HepG2 (cell line): ENCODE data around the gene SMIM1. TPM values are rescaled to one million over a fixed set of nuclear protein-coding genes. Genes with fewer than 3 reads are reported as not detected.

Experiments used
- ATF1 ChIP-seq: IDR thresholded peaks from 2 replicates; pipeline ENCODE4 v1.6.1; 2016; ENCODE audit warnings: mild to moderate bottlenecking, control low read depth
- DR1 ChIP-seq: sonication (generic); formaldehyde crosslinking; IDR thresholded peaks from 2 replicates; pipeline ENCODE4 v1.8.0; 2021; ENCODE audit warnings: mild to moderate bottlenecking, missing genetic modification reagents, inconsistent platforms
- ELF4 ChIP-seq: sonication (generic); formaldehyde crosslinking; IDR thresholded peaks from 2 replicates; pipeline ENCODE4 v1.5.0; 2020; ENCODE audit warnings: missing genetic modification reagents, mild to moderate bottlenecking, moderate library complexity, borderline replicate concordance
- GABPA ChIP-seq, 2 experiments: IDR thresholded peaks; 2 replicates each; pipeline ENCODE4 v1.6.1; 2011 to 2016; ENCODE audit warnings: low read depth in 2 of 2, low read length in 1 of 2, missing biosample characterization in 1 of 2, missing genetic modification characterization in 1 of 2
- MED1 ChIP-seq: sonication (generic); formaldehyde crosslinking; IDR thresholded peaks from 2 replicates; pipeline ENCODE4 v1.4.0; 2020; ENCODE audit warnings: missing genetic modification reagents
- MEIS1 ChIP-seq: sonication (generic); formaldehyde crosslinking; IDR thresholded peaks from 2 replicates; pipeline ENCODE4 v1.9.0; 2021; ENCODE audit warnings: mild to moderate bottlenecking, missing genetic modification reagents, moderate library complexity, borderline replicate concordance
- MYNN ChIP-seq: sonication (generic); formaldehyde crosslinking; IDR thresholded peaks from 2 replicates; pipeline ENCODE4 v1.4.0; 2020; ENCODE audit warnings: mild to moderate bottlenecking, low read depth, missing genetic modification reagents
- NRL ChIP-seq: sonication (generic); formaldehyde crosslinking; IDR thresholded peaks from 2 replicates; pipeline ENCODE4 v1.5.0; 2020; ENCODE audit warnings: missing genetic modification reagents, mild to moderate bottlenecking, moderate library complexity, borderline replicate concordance
- RELA ChIP-seq: sonication (generic); formaldehyde crosslinking; IDR thresholded peaks from 2 replicates; pipeline ENCODE4 v1.4.0; 2020; ENCODE audit warnings: missing genetic modification reagents
- SKI ChIP-seq: fragments of 450-650 bp; IDR thresholded peaks from one replicate; pipeline ENCODE4 v1.6.1; 2018; ENCODE audit warnings: mild to moderate bottlenecking; ENCODE audit not compliant: partially characterized antibody
- TBP ChIP-seq: sonication (generic); formaldehyde crosslinking; IDR thresholded peaks from 2 replicates; pipeline ENCODE4 v1.5.0; 2020; ENCODE audit warnings: missing genetic modification reagents
- ZNF350 ChIP-seq: sonication (generic); formaldehyde crosslinking; IDR thresholded peaks from 2 replicates; pipeline ENCODE4 v1.4.0; 2020; ENCODE audit warnings: mild to moderate bottlenecking, low read depth, missing genetic modification reagents, borderline replicate concordance
- ZNF674 ChIP-seq: sonication (generic); formaldehyde crosslinking; IDR thresholded peaks from 2 replicates; pipeline ENCODE4 v1.5.0; 2020; ENCODE audit warnings: low read depth, mild to moderate bottlenecking, missing genetic modification reagents
- polyA plus RNA-seq, 8 experiments: library from polyadenylated mRNA; depleted of rRNA in 3 of 8; stranded (reverse) in 7 of 8; unstranded in 1 of 8; fragments of >200 nt; fragmentation: Illumina TruSeq in 4 of 8; extraction: Trizol in 4 of 8; gene quantifications; 2 replicates each; pipeline versions ENCODE4 v1.2.1 to v1.2.3, GENCODE V29; 2011 to 2016; ENCODE audit warnings: low read depth in 4 of 8, missing spikeins in 1 of 8, mixed read lengths in 1 of 8; ENCODE audit not compliant: insufficient read depth in 1 of 8
- total RNA-seq, 5 experiments: library from RNA; depleted of rRNA; stranded (reverse); fragments of >200 nt; fragmentation: Illumina TruSeq; extraction: Trizol; gene quantifications; 2 replicates each; pipeline ENCODE4 v1.2.3, GENCODE V29; 2016; ENCODE audit warnings: low read depth in 1 of 5
- TF ChIP-seq, protein P1 (sequence below): sonication (generic); formaldehyde crosslinking; conservative IDR thresholded peaks from 2 replicates; pipeline ENCODE4 v1.8.1; 2023; ENCODE audit warnings: missing genetic modification reagents
- TF ChIP-seq, protein P2 (sequence below): sonication (generic); formaldehyde crosslinking; conservative IDR thresholded peaks from 2 replicates; pipeline ENCODE4 v1.4.0; 2020; ENCODE audit warnings: missing genetic modification reagents
- TF ChIP-seq, protein P3 (sequence below): IDR thresholded peaks from 2 replicates; pipeline ENCODE4 v1.6.1; 2016
- TF ChIP-seq, protein P4 (sequence below): sonication (generic); formaldehyde crosslinking; IDR thresholded peaks from 2 replicates; pipeline ENCODE4 v1.4.0; 2020; ENCODE audit warnings: missing genetic modification reagents
- TF ChIP-seq, protein P5 (sequence below): sonication (generic); formaldehyde crosslinking; IDR thresholded peaks from 2 replicates; pipeline ENCODE4 v1.8.0; 2022; ENCODE audit warnings: missing genetic modification reagents, mild to moderate bottlenecking, inconsistent platforms, borderline replicate concordance

Gene SMIM1
- total and polyA plus RNA-seq, 2 of the 13 experiments (the other 11 are each of a cell fraction or from before 2014, with no cell fraction given), result 12.4 to 56.3 TPM

DNA sequence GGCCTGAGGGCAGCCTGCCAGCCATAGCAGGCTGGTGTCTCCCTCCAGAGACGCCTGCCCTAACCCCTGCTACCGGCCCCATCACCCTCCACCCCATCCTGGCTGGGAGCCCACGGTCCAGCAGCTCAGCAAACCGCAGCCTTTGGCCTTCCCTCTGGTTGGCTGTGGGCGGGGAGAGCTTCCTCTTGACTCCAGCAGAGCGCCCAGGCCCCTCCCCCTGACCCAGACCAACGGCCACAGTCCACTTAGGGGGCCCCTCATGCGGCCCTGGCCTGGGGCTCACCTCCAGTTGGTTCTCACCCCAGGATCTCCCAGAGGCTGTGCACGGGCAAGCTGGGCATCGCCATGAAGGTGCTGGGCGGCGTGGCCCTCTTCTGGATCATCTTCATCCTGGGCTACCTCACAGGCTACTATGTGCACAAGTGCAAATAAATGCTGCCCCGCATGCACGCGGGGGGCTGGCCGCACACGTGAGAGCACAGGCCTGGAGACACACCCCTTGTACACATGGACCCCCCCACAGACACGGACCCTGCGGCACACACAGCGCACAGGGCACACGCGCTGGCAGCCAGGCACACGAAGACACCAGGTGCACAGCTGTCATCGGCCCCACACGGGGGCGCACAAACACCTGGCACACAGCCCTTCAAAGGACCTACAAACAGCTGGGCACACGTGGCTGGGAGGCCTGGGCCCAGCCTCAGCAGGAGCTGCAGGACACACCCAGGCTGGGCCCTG is 3.1 kb downstream of the SMIM1 start (continued):
- TF ChIP-seq MYNN (CRISPR knock-in tag) (no peak), GABPA (IDR thresholded peaks at IDR 0.05; ENCODE audit: low read depth, low read length) (no peak), GABPA (CRISPR knock-in tag; IDR thresholded peaks at IDR 0.05; ENCODE audit: low read depth) (0 out of 2 replicates have a peak, but pooled peaks have one; percentile 40), ZNF674 (CRISPR knock-in tag) (no peak), ELF4 (CRISPR knock-in tag) (no peak), RELA (CRISPR knock-in tag) (no peak), ZNF350 (CRISPR knock-in tag) (peak; percentile 92; the same call in 1 of the 2 replicates), SKI (peak; percentile 8), DR1 (CRISPR knock-in tag) (peak; percentile 64), ATF1 (CRISPR knock-in tag) (no peak), TBP (CRISPR knock-in tag) (no peak), MEIS1 (CRISPR knock-in tag) (peak; percentile 70), NRL (peak; percentile 76; the same call in 1 of the 2 replicates), MED1 (CRISPR knock-in tag) (peak; percentile 65)
- TF ChIP-seq, protein P1, sequence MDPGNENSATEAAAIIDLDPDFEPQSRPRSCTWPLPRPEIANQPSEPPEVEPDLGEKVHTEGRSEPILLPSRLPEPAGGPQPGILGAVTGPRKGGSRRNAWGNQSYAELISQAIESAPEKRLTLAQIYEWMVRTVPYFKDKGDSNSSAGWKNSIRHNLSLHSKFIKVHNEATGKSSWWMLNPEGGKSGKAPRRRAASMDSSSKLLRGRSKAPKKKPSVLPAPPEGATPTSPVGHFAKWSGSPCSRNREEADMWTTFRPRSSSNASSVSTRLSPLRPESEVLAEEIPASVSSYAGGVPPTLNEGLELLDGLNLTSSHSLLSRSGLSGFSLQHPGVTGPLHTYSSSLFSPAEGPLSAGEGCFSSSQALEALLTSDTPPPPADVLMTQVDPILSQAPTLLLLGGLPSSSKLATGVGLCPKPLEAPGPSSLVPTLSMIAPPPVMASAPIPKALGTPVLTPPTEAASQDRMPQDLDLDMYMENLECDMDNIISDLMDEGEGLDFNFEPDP (CRISPR knock-in tag), result no peak
- TF ChIP-seq, protein P2, sequence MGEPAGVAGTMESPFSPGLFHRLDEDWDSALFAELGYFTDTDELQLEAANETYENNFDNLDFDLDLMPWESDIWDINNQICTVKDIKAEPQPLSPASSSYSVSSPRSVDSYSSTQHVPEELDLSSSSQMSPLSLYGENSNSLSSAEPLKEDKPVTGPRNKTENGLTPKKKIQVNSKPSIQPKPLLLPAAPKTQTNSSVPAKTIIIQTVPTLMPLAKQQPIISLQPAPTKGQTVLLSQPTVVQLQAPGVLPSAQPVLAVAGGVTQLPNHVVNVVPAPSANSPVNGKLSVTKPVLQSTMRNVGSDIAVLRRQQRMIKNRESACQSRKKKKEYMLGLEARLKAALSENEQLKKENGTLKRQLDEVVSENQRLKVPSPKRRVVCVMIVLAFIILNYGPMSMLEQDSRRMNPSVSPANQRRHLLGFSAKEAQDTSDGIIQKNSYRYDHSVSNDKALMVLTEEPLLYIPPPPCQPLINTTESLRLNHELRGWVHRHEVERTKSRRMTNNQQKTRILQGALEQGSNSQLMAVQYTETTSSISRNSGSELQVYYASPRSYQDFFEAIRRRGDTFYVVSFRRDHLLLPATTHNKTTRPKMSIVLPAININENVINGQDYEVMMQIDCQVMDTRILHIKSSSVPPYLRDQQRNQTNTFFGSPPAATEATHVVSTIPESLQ (CRISPR knock-in tag), result no peak; the same call in 1 of the 2 replicates
- TF ChIP-seq, protein P3, sequence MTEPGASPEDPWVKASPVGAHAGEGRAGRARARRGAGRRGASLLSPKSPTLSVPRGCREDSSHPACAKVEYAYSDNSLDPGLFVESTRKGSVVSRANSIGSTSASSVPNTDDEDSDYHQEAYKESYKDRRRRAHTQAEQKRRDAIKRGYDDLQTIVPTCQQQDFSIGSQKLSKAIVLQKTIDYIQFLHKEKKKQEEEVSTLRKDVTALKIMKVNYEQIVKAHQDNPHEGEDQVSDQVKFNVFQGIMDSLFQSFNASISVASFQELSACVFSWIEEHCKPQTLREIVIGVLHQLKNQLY, result no peak
- TF ChIP-seq, protein P4, sequence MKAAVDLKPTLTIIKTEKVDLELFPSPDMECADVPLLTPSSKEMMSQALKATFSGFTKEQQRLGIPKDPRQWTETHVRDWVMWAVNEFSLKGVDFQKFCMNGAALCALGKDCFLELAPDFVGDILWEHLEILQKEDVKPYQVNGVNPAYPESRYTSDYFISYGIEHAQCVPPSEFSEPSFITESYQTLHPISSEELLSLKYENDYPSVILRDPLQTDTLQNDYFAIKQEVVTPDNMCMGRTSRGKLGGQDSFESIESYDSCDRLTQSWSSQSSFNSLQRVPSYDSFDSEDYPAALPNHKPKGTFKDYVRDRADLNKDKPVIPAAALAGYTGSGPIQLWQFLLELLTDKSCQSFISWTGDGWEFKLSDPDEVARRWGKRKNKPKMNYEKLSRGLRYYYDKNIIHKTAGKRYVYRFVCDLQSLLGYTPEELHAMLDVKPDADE (CRISPR knock-in tag), result no peak
- TF ChIP-seq, protein P5, sequence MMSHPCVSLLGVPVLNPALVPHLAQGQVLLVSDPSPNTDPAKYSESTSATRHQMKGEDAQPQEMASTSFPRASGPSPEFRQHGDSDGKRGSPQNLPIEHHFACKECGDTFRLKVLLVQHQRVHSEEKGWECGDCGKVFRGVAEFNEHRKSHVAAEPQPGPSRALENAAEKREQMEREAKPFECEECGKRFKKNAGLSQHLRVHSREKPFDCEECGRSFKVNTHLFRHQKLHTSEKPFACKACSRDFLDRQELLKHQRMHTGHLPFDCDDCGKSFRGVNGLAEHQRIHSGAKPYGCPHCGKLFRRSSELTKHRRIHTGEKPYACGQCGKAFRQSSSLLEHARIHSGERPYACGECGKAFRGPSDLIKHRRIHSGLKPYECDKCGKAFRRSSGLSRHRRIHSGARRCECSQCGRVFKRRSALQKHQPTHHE (CRISPR knock-in tag), result peak; percentile 74; the same call in 1 of the 2 replicates
